Esophagus muscularis mucosa (tissue), 4 donors: ENCODE results near the gene CREG1. TPM values are rescaled to one million over a fixed set of nuclear protein-coding genes. Genes with fewer than 3 reads are reported as not detected.

ENCODE experiments used
- DNase-seq: peaks from one replicate; pipeline ENCODE4 v3.0.0-alpha.2; 2017; ENCODE audit errors: extremely low spot score
- H3K27ac ChIP-seq, 4 donors: fragments of 200-600 bp; sonication (generic); replicated peaks in 1 of 4; 1 replicate in 3 of 4; 2 replicates in 1 of 4; pipeline ENCODE4 v1.5.1; 2016 to 2019; ENCODE audit warnings: mild to moderate bottlenecking in 1 of 4
- H3K27me3 ChIP-seq, 4 donors: fragments of 200-600 bp; sonication (generic); one replicate each; pipeline versions ENCODE4 v1.5.1 to v1.6.0; 2016 to 2019
- H3K36me3 ChIP-seq, 4 donors: fragments of 200-600 bp; sonication (generic); one replicate each; pipeline ENCODE4 v1.5.1; 2016 to 2019
- H3K4me1 ChIP-seq, 4 donors: fragments of 200-600 bp; sonication (generic); one replicate each; pipeline ENCODE4 v1.5.1; 2016 to 2019
- H3K4me3 ChIP-seq, 4 donors: fragments of 200-600 bp; sonication (generic); 1 replicate in 2 of 4; 2 replicates in 2 of 4; pipeline ENCODE4 v1.5.1; 2016 to 2019; ENCODE audit warnings: mild to moderate bottlenecking in 4 of 4, moderate library complexity in 1 of 4
- H3K9me3 ChIP-seq, 4 donors: fragments of 200-600 bp; sonication (generic); 1 replicate in 3 of 4; 2 replicates in 1 of 4; pipeline ENCODE4 v1.5.1; 2016 to 2019
- EP300 ChIP-seq: sonication (generic); formaldehyde crosslinking; IDR thresholded peaks from one replicate; pipeline ENCODE4 v1.6.1; 2017; ENCODE audit warnings: antibody characterized with exemption
- POLR2A ChIP-seq: fragments of 450-650 bp; IDR thresholded peaks from one replicate; pipeline ENCODE4 v1.6.1; 2017; ENCODE audit warnings: antibody characterized with exemption, moderate library complexity, mild to moderate bottlenecking, low read depth
- POLR2AphosphoS5 ChIP-seq, 2 donors: sonication (generic); formaldehyde crosslinking; IDR thresholded peaks; one replicate each; pipeline ENCODE4 v1.6.1; 2017; ENCODE audit warnings: antibody characterized with exemption in 2 of 2
- WGBS: methylation state at CpG from one replicate; pipeline ENCODE4 v1.1.5; 2018; 5-methylcytosine and 5-hydroxymethylcytosine counted together
- intact Hi-C: fragments of 100-400 bp; cut with DNase I; formaldehyde crosslinking; loops from one replicate; pipeline ENCODE4 v1.15.1; 2023
- total RNA-seq, 4 donors: library from RNA; depleted of rRNA; stranded (reverse); fragments of >200 nt; gene quantifications; one replicate each; pipeline versions ENCODE4 v1.1.0 to v1.2.1, GENCODE V29; 2016
- TF ChIP-seq, protein P1 (sequence below), 3 experiments: fragments of 200-600 bp in 2 of 3; fragments of 450-650 bp in 1 of 3; sonication (generic) in 2 of 3; IDR thresholded peaks; one replicate each; pipeline ENCODE4 v1.5.1; 2017 to 2019; ENCODE audit warnings: antibody characterized with exemption in 3 of 3, mild to moderate bottlenecking in 2 of 3, moderate library complexity in 1 of 3

Gene CREG1
- total RNA-seq, 4 donors from 2014 or later, result 121 to 203 (median 158) TPM

DNA sequence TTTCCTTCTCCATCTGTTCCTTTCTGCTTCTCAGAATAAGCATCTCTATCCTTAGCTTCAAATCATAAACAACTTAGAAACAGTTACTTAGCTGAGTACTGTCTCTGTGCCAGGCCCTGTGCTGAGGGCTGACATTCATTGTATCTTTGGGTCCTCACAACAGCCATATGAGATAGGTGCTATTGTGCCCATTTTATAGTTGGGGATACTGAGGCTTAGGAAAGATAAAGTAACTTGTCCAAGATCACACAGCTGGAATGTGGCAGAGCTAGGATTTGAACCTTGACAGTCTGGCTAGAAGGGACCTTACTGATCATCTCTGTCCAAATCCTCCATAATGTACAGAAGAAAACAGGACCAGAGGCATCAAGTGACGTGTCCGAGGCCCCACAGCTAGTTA, 60.2 kb downstream of the CREG1 start:
- TF ChIP-seq POLR2A, result no peak
- no peak for TF ChIP-seq EP300
- TF ChIP-seq, protein P1, sequence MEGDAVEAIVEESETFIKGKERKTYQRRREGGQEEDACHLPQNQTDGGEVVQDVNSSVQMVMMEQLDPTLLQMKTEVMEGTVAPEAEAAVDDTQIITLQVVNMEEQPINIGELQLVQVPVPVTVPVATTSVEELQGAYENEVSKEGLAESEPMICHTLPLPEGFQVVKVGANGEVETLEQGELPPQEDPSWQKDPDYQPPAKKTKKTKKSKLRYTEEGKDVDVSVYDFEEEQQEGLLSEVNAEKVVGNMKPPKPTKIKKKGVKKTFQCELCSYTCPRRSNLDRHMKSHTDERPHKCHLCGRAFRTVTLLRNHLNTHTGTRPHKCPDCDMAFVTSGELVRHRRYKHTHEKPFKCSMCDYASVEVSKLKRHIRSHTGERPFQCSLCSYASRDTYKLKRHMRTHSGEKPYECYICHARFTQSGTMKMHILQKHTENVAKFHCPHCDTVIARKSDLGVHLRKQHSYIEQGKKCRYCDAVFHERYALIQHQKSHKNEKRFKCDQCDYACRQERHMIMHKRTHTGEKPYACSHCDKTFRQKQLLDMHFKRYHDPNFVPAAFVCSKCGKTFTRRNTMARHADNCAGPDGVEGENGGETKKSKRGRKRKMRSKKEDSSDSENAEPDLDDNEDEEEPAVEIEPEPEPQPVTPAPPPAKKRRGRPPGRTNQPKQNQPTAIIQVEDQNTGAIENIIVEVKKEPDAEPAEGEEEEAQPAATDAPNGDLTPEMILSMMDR (IDR thresholded peaks at IDR 0.05), result no peak
- TF ChIP-seq POLR2AphosphoS5 (IDR thresholded peaks at IDR 0.05), result no peak
- H3K9me3 ChIP-seq, result no peaks in the 10 kb centered on the region
- no peak overlapping the region for H3K27ac ChIP-seq
- WGBS, result 94% methylated on average over 2 of the region's 2 CpGs
- no peaks in the 10 kb centered on the region for H3K4me1 ChIP-seq
- DNase-seq, result no peak
- no peak overlapping the region for H3K4me3 ChIP-seq
- intact Hi-C loops, result no loop called here
- peaks cover 0 to 23% (median 0%) of the 10 kb centered on the region in 4 donors for H3K27me3 ChIP-seq
- no peaks in the 10 kb centered on the region for H3K36me3 ChIP-seq

DNA sequence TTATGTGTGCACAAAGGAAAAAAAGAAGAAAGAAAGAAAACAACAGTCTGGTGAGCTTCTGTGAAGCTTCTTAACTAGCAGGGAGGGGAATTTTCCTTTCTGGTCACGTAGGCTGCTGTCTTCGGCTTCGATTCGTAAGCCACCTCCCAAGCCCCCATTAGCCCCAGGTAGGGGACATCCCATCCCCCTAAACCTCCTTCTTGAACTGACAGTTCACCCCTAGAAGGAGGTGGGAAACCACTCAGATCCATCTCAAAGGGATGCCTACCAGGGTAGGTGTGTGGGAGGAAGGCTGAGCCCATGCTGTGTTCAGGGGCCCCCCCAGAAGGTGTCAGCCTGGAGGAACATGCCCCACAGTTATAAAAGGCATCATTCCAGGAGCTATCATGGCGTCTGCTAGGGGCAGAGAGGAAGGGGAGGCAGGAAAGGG, 61.1 kb downstream of the CREG1 start:
- Histone ChIP-seq H3K4me1 (no peaks in the 10 kb centered on the region), H3K36me3 (no peaks in the 10 kb centered on the region), H3K4me3 (no peak overlapping the region), H3K27ac (no peak overlapping the region), H3K27me3 (peaks cover 0 to 23% (median 0%) of the 10 kb centered on the region in 4 donors), H3K9me3 (no peaks in the 10 kb centered on the region)
- intact Hi-C loops, result no loop called here
- no peak for TF ChIP-seq POLR2AphosphoS5 (IDR thresholded peaks at IDR 0.05)
- TF ChIP-seq, protein P1 (IDR thresholded peaks at IDR 0.05), result no peak
- TF ChIP-seq POLR2A, result no peak
- DNase-seq, result no peak
- 68% methylated on average over 5 of the region's 5 CpGs for WGBS

DNA sequence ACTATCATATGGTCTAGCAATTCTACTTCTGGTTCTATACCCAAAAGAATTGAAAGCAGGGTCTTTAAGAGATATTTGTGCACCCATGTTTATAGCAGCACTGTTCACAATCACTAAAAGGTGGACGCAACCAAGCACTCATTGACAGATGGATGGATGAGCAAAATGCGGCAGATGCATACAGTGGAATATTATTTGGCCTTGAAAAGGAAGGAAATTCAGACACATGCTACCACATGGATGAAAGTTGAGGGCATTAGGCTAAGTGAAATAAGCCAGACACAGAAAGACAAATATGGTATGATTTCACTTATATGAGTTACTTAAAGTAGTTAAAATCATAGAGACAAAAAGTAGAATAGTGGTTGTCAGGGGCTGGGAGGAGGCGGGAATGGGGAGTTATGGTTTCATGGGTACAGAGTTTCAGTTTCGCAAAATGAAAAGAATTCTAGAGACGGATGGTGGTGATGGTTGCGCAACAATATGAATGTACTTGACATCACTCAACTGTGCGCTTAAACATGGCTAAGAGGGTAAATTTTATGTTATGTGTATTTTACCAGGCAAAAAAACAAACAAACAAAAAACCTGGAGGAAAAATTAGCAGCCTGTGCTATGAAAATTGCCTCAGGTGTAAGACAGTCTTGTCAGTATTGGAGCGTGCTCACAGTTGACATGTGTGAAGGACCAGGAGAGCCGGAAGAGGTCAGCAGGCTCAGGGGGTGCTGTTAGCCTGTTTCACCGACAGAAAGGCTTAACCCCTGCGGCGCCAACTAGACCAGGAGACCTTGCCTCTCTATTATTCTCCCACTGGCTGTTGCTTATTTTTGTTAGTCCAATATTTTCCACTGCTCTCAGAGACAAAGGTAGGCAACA, 61.7 kb downstream of the CREG1 start:
- intact Hi-C loops, result no loop called here

More for the DNA sequence above, 61.7 kb downstream of the CREG1 start:
- Histone ChIP-seq H3K4me1 (no peaks in the 10 kb centered on the region), H3K27me3 (peaks cover 0 to 23% (median 0%) of the 10 kb centered on the region in 4 donors), H3K36me3 (no peaks in the 10 kb centered on the region), H3K4me3 (no peak overlapping the region), H3K27ac (no peak overlapping the region), H3K9me3 (no peaks in the 10 kb centered on the region)
- TF ChIP-seq POLR2AphosphoS5 (IDR thresholded peaks at IDR 0.05) (no peak), EP300 (no peak), POLR2A (no peak)
- TF ChIP-seq, protein P1 (IDR thresholded peaks at IDR 0.05), result no peak
- DNase-seq, result no peak
- WGBS, result 72% methylated on average over 12 of the region's 12 CpGs

Other genes starting within 250 kb of the CREG1 start
- 1 to 10 TPM in 1 of 4 donors, under 1 TPM in 2, not detected in 1; 0.26 to 2.0 (median 0.52) TPM for gene CD247, start 35.2 kb downstream of the CREG1 start, total RNA-seq
- 10 to 100 TPM; 16.8 to 19.0 (median 18.5) TPM for gene RCSD1, start 76.5 kb upstream of the CREG1 start, total RNA-seq
- 100 to 1,000 TPM in 2 of 4 donors, 10 to 100 TPM in 2; 72.7 to 130 (median 107) TPM for gene MPZL1, start 168.2 kb upstream of the CREG1 start, total RNA-seq